Smooth muscle cell (in vitro differentiated cells): Measurements from ENCODE around the gene GPR61. TPM values are rescaled to one million over a fixed set of nuclear protein-coding genes. Genes with fewer than 3 reads are reported as not detected.
A peak's percentile ranks its signal among the peaks of the same experiment; 100 is the strongest.

ENCODE experiments used
- DNase-seq: peaks from one replicate; lab custom pipeline; 2025; ENCODE audit not compliant: unreplicated experiment; lab: John Stamatoyannopoulos, UW
- H2AFZ ChIP-seq: fragments of 200-600 bp; sonication (generic); 2 replicates; pipeline ENCODE4 v1.6.0; 2016; ENCODE audit warnings: antibody characterized with exemption, low read depth, mild to moderate bottlenecking
- H3F3A ChIP-seq: fragments of 200-600 bp; sonication (generic); 2 replicates; pipeline ENCODE4 v1.6.0; 2017; ENCODE audit warnings: antibody characterized with exemption, low read depth
- H3K27ac ChIP-seq: fragments of 200-600 bp; sonication (generic); 2 replicates; pipeline ENCODE4 v1.5.1; 2016; ENCODE audit warnings: low read depth, mild to moderate bottlenecking
- H3K27me3 ChIP-seq: fragments of 200-600 bp; sonication (generic); 2 replicates; pipeline ENCODE4 v1.6.1; 2016; ENCODE audit warnings: low read depth, mild to moderate bottlenecking
- H3K36me3 ChIP-seq: fragments of 200-600 bp; sonication (generic); 2 replicates; pipeline ENCODE4 v1.5.1; 2016; ENCODE audit warnings: low read depth
- H3K4me1 ChIP-seq: fragments of 200-600 bp; sonication (generic); 2 replicates; pipeline ENCODE4 v1.5.1; 2016; ENCODE audit warnings: low read depth
- H3K4me2 ChIP-seq: fragments of 200-600 bp; sonication (generic); 2 replicates; pipeline ENCODE4 v1.6.0; 2016; ENCODE audit warnings: mild to moderate bottlenecking
- H3K4me3 ChIP-seq: fragments of 200-600 bp; sonication (generic); 2 replicates; pipeline ENCODE4 v1.5.1; 2016; ENCODE audit warnings: mild to moderate bottlenecking
- H3K79me2 ChIP-seq: fragments of 200-600 bp; sonication (generic); 2 replicates; pipeline ENCODE4 v1.6.0; 2016; ENCODE audit warnings: low read depth, mild to moderate bottlenecking
- H3K9ac ChIP-seq: fragments of 200-600 bp; sonication (generic); 2 replicates; pipeline ENCODE4 v1.6.0; 2016; ENCODE audit warnings: low read depth
- H3K9me3 ChIP-seq: fragments of 200-600 bp; sonication (generic); replicated peaks from 2 replicates; pipeline ENCODE4 v1.5.1; 2016; ENCODE audit warnings: low read depth
- H4K20me1 ChIP-seq: fragments of 200-600 bp; sonication (generic); 2 replicates; pipeline ENCODE4 v1.6.0; 2016; ENCODE audit warnings: low read depth
- WGBS: methylation state at CpG from one replicate; pipeline ENCODE4 v1.1.7; 2016; ENCODE audit warnings: low lambda C conversion rate; 5-methylcytosine and 5-hydroxymethylcytosine counted together
- polyA plus RNA-seq: library from polyadenylated mRNA; unstranded; fragments of >200 nt; fragmentation: Nextera tagmentation; extraction: Ambion mirVana; gene quantifications from 2 replicates; pipeline ENCODE4 v1.2.1, GENCODE V29; 2016
- total RNA-seq: library from RNA; depleted of rRNA; stranded (reverse); fragments of >200 nt; gene quantifications from 2 replicates; pipeline ENCODE4 v1.2.3, GENCODE V29; 2014
- TF ChIP-seq, protein P1 (sequence below): fragments of 200-600 bp; sonication (generic); IDR thresholded peaks from 2 replicates; pipeline ENCODE4 v1.5.1; 2017; ENCODE audit warnings: borderline replicate concordance, mild to moderate bottlenecking, antibody characterized with exemption; ENCODE audit not compliant: insufficient read depth, poor library complexity, severe bottlenecking

GPR61 gene
- total and polyA plus RNA-seq, 2 experiments from 2014 or later: 0.37 TPM; not detected in 1

DNA sequence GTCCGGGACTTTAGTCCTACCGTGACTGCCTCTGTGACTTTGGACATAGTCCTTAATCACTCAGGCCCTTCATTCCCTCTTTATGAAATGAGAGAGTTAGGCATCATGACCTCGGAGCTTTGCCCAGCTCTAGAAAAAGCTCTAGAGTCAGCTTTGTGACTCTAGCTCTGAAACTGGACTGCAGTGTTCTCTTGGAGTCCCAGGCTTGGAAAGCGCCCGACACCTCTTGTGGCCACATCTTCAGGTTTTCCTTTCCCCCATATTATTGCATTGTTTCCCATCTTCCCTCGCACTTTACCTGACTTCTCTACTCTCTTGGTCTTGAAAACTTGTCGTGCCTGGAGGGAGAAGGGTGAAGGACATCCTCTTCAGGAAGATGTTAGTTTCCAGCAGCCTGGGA lies 17.6 kb upstream of the GPR61 start:
- Histone ChIP-seq H3K9ac (no peak overlapping the region), H3F3A (no peaks in the 10 kb centered on the region), H3K27me3 (peaks cover 3% of the 10 kb centered on the region), H3K27ac (no peak overlapping the region), H2AFZ (peak overlapping the region; percentile 46), H4K20me1 (no peaks in the 10 kb centered on the region), H3K9me3 (no peaks in the 10 kb centered on the region), H3K4me1 (no peaks in the 10 kb centered on the region), H3K4me3 (no peak overlapping the region), H3K79me2 (no peaks in the 10 kb centered on the region), H3K4me2 (no peak overlapping the region), H3K36me3 (no peaks in the 10 kb centered on the region)
- TF ChIP-seq, protein P1, sequence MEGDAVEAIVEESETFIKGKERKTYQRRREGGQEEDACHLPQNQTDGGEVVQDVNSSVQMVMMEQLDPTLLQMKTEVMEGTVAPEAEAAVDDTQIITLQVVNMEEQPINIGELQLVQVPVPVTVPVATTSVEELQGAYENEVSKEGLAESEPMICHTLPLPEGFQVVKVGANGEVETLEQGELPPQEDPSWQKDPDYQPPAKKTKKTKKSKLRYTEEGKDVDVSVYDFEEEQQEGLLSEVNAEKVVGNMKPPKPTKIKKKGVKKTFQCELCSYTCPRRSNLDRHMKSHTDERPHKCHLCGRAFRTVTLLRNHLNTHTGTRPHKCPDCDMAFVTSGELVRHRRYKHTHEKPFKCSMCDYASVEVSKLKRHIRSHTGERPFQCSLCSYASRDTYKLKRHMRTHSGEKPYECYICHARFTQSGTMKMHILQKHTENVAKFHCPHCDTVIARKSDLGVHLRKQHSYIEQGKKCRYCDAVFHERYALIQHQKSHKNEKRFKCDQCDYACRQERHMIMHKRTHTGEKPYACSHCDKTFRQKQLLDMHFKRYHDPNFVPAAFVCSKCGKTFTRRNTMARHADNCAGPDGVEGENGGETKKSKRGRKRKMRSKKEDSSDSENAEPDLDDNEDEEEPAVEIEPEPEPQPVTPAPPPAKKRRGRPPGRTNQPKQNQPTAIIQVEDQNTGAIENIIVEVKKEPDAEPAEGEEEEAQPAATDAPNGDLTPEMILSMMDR: no peak
- DNase-seq: no peak
- 98% methylated on average over 7 of the region's 7 CpGs for WGBS

DNA sequence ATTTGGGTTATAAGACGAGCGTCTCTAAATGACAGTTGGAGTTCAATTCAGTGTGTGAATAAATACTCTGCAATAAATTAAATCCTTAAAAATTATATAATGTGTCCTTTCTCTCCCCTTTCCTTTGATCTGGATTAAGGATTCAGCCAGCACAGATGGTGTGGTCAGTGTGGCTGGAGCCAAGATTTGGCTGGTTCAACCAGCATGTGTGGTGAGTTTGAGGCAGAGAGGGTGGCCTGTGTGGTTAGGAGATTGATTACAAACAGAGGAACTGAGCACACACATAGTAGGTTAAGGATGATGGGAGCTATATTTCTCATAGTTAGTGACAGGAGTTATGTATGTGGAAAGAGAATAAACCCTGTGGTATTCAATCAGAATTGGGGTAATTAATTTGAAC lies 16.0 kb upstream of the GPR61 start:
- H4K20me1 ChIP-seq: no peaks in the 10 kb centered on the region
- TF ChIP-seq, protein P1: no peak
- no peak overlapping the region for H3K4me2 ChIP-seq
- H2AFZ ChIP-seq: no peak overlapping the region
- no peak overlapping the region for H3K27ac ChIP-seq
- no peak overlapping the region for H3K4me3 ChIP-seq
- peaks cover 7% of the 10 kb centered on the region for H3K27me3 ChIP-seq
- no peaks in the 10 kb centered on the region for H3K4me1 ChIP-seq
- 93% methylated on average over 2 of the region's 2 CpGs for WGBS
- H3K79me2 ChIP-seq: no peaks in the 10 kb centered on the region
- no peak overlapping the region for H3K9ac ChIP-seq
- H3F3A ChIP-seq: no peaks in the 10 kb centered on the region
- DNase-seq: no peak
- no peaks in the 10 kb centered on the region for H3K36me3 ChIP-seq
- no peaks in the 10 kb centered on the region for H3K9me3 ChIP-seq

DNA sequence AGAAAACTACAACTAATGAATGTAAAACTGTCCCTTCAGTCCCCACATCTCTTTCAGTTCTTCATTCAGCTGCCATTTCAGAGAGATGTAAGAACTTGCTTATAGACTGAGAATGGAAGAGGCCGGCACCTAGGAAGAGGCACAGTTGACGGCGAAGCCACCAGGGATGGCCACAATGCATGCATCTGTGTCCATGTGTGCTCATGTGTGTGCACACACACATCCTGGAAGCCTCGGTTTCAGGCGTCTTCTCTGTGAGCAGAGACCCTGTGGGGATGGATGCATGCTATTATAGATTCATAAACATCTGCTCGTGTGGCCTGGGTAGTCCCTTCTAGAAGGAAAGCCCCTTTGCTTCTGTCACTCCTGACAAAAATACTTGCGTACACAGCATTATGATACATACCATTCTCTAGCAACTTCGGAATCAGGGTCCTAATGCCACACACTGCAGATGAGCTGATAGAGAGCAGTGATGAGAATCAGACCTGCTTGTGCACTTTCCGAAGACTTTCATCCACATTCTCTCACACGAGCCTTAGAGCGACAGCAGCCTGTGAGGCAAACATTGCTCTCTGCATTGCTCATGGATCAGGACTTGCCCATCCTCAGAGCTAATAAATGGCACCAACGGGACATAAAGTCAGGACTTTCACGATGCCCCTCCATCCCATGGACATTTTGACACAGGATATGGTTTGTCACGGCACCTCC lies 12.4 kb upstream of the GPR61 start:
- Histone ChIP-seq H3K4me1 (no peaks in the 10 kb centered on the region), H3F3A (no peaks in the 10 kb centered on the region), H3K79me2 (no peaks in the 10 kb centered on the region), H3K9me3 (no peaks in the 10 kb centered on the region), H3K27me3 (peaks cover 7% of the 10 kb centered on the region), H3K27ac (no peak overlapping the region), H4K20me1 (no peaks in the 10 kb centered on the region), H3K36me3 (no peaks in the 10 kb centered on the region), H3K9ac (no peak overlapping the region), H3K4me3 (no peak overlapping the region), H2AFZ (no peak overlapping the region), H3K4me2 (no peak overlapping the region)
- WGBS: 85% methylated on average over 14 of the region's 14 CpGs
- no peak for DNase-seq
- TF ChIP-seq, protein P1: no peak
